ENCODE results near the gene OXGR1. TPM values are rescaled to one million over a fixed set of nuclear protein-coding genes. Genes with fewer than 3 reads are reported as not detected.

Gene OXGR1
- total RNA-seq, 4 donors from 2014 or later: not detected

DNA sequence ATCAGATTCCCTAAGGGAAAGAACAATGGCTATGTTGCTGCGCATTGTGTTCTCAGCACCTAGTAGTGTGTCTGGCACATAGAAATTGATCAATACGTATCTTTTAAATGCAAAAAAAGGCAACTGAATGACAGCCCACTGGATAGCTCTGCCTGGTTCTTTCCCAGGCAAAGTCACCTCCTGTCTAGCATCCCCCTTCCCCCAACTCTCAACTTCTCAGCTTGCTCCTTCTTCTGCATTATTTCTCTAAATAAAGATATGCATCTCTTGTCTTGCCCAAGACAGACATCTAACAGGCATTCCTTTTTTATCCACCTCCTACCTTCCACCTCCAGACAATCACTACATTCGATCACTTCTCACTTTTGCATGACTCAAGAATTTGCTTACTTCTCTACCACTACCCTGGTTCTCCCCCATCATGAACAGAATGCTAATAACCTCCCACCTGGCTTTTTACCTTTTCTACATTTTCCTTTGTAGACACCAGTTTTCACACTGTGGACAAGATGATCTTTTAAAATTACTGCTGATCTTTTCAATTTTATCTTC is 26.5 kb upstream of the OXGR1 start:
- TF ChIP-seq, protein P1, sequence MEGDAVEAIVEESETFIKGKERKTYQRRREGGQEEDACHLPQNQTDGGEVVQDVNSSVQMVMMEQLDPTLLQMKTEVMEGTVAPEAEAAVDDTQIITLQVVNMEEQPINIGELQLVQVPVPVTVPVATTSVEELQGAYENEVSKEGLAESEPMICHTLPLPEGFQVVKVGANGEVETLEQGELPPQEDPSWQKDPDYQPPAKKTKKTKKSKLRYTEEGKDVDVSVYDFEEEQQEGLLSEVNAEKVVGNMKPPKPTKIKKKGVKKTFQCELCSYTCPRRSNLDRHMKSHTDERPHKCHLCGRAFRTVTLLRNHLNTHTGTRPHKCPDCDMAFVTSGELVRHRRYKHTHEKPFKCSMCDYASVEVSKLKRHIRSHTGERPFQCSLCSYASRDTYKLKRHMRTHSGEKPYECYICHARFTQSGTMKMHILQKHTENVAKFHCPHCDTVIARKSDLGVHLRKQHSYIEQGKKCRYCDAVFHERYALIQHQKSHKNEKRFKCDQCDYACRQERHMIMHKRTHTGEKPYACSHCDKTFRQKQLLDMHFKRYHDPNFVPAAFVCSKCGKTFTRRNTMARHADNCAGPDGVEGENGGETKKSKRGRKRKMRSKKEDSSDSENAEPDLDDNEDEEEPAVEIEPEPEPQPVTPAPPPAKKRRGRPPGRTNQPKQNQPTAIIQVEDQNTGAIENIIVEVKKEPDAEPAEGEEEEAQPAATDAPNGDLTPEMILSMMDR (IDR thresholded peaks at IDR 0.05): no peak

DNA sequence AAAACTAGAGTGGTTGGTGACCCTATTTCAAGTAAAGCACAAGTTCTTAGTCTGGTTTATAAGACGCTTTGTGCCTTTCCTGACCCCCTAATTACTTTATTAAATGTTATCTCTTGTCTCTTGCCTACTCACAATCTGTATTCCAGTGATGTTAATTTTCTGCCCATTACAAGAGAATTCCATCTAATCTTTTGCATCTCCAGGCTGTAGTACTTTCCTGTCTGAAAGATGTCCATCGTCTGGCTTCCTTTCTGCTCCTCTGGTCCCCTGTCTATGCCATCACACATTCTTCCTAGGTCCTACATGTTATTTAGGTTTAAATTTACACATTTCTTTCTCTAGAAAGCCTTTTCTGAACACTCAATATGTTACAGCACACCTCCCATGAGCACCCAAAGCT is 25.9 kb upstream of the OXGR1 start:
- peaks cover 0 to 10% (median 0%) of the 10 kb centered on the region in 4 donors for H3K4me1 ChIP-seq
- H3K27me3 ChIP-seq: no peaks in the 10 kb centered on the region
- no peaks in the 10 kb centered on the region for H3K36me3 ChIP-seq
- H3K27ac ChIP-seq: no peak overlapping the region
- no peak for DNase-seq (ENCODE audit: low spot score in 2 of 2)
- TF ChIP-seq EP300 (IDR thresholded peaks at IDR 0.05): no peak
- TF ChIP-seq, protein P1 (IDR thresholded peaks at IDR 0.05): no peak
- TF ChIP-seq POLR2A (IDR thresholded peaks at IDR 0.05): no peak
- WGBS, 2 donors: 84 to 86% methylated on average over 2 of the region's 2 CpGs
- H3K4me3 ChIP-seq: no peak overlapping the region
- H3K9me3 ChIP-seq: no peaks in the 10 kb centered on the region

More for the DNA sequence above, 26.5 kb upstream of the OXGR1 start:
- Histone ChIP-seq H3K27ac (no peak overlapping the region), H3K4me1 (peaks cover 0 to 10% (median 0%) of the 10 kb centered on the region in 4 donors), H3K27me3 (no peaks in the 10 kb centered on the region), H3K4me3 (no peak overlapping the region), H3K36me3 (no peaks in the 10 kb centered on the region), H3K9me3 (no peaks in the 10 kb centered on the region)
- 84 to 94% methylated on average over 3 of the region's 3 CpGs for WGBS, 2 donors
- DNase-seq (ENCODE audit: low spot score in 2 of 2): no peak

DNA sequence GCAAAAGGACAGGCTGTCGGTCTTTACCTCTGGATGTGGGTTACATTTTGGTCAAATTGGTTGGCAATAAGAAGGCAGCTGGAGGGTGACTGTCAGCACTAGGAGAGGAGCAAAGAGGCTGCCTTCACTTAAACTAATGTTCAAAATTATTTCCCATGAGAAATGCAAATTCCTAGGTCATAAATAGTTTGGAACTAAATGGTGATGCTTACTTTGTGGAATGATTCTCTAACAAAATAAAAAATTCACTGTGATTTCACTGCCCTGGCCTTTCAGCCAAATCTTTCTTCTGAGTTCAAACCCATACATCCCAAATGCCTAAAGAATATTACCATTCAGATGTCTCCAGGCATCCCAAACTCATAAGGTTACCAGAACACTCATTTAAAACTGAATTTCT is 25.0 kb upstream of the OXGR1 start:
- Histone ChIP-seq H3K36me3 (no peaks in the 10 kb centered on the region), H3K9me3 (no peaks in the 10 kb centered on the region), H3K4me3 (no peak overlapping the region), H3K4me1 (peaks cover 0 to 10% (median 0%) of the 10 kb centered on the region in 4 donors), H3K27ac (no peak overlapping the region), H3K27me3 (no peaks in the 10 kb centered on the region)
- TF ChIP-seq POLR2A (IDR thresholded peaks at IDR 0.05) (no peak), EP300 (IDR thresholded peaks at IDR 0.05) (no peak)
- TF ChIP-seq, protein P1 (IDR thresholded peaks at IDR 0.05): no peak
- WGBS, 2 donors: 64 to 76% methylated on average over 1 of the region's 1 CpG
- DNase-seq (ENCODE audit: low spot score in 2 of 2): no peak

DNA sequence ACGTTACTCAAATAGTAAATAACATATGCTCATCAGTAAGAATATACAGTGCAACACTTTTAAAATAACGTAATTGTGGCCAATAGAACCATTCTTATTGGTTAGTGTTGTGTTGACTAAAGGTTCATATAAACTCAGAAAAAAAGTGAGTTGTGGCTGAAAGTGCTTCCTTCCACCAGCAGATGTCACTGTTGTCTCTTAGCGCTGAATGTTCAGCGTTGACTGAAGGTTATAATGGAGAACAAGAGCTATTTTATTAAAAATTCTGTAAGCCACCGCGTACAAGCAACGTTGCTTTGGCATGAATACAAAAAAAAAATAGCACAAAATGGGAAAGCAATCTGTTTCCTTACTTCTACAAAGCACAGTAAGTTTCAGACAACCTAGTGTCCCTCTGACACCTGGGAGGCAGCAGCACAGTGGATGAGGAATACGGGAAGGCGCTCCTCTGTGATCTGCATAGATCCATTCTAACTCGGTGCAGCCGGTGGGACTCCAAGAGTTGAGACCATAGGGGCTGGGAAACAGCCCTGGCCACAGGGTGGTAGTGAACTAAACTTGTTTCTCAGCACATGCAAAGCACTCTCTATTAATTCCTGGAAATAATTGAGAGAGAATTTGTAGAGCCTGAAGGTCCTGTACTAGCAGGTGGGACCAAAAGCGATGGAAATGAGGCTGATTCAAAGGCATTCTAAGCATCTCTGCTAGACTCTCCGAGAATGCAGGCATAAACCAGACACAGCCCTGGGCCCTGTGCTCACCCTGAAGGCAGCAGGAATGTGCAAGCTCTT is 23.9 kb upstream of the OXGR1 start:
- Histone ChIP-seq H3K36me3 (no peaks in the 10 kb centered on the region), H3K4me3 (no peak overlapping the region), H3K9me3 (no peaks in the 10 kb centered on the region), H3K27ac (no peak overlapping the region), H3K27me3 (no peaks in the 10 kb centered on the region), H3K4me1 (peaks cover 0 to 8% (median 0%) of the 10 kb centered on the region in 4 donors)
- TF ChIP-seq EP300 (IDR thresholded peaks at IDR 0.05): no peak
- TF ChIP-seq, protein P1 (IDR thresholded peaks at IDR 0.05): peak; percentile 70 to 91 (median 86)
- DNase-seq (ENCODE audit: low spot score in 2 of 2): peak in 1 of 2 donors; percentile 41
- 22 to 27% methylated on average over 13 of the region's 13 CpGs for WGBS, 2 donors

DNA sequence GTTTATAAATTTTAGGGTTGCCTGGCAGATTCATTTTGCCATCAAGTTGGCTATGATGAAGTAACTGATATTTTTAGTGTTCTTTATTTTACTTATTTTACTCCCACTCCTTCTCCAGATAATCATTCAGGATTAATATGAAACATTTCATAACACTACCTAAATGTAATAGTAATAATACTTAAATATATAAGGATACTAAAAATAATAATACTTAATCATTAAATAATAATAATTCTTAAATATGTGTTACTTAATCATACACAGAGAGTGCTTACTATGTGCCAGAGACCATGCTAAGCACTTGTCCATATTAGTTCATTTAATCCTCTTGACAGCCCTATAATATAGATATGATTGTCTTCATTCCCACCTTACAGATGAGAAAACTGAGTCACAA is 23.0 kb upstream of the OXGR1 start:
- H3K9me3 ChIP-seq: no peaks in the 10 kb centered on the region
- H3K27ac ChIP-seq: no peak overlapping the region
- H3K4me3 ChIP-seq: no peak overlapping the region
- H3K4me1 ChIP-seq: peaks cover 0 to 4% (median 0%) of the 10 kb centered on the region in 4 donors
- H3K36me3 ChIP-seq: no peaks in the 10 kb centered on the region
- DNase-seq (ENCODE audit: low spot score in 2 of 2): no peak
- H3K27me3 ChIP-seq: no peaks in the 10 kb centered on the region
- TF ChIP-seq, protein P1 (IDR thresholded peaks at IDR 0.05): no peak
- TF ChIP-seq POLR2A (IDR thresholded peaks at IDR 0.05): no peak
- TF ChIP-seq EP300 (IDR thresholded peaks at IDR 0.05): no peak
